ENCODE measurements around the gene GLS. TPM values are rescaled to one million over a fixed set of nuclear protein-coding genes. Genes with fewer than 3 reads are reported as not detected.

Gene GLS
- total RNA-seq, 1 experiment from 2014 or later = 94.0 TPM

DNA sequence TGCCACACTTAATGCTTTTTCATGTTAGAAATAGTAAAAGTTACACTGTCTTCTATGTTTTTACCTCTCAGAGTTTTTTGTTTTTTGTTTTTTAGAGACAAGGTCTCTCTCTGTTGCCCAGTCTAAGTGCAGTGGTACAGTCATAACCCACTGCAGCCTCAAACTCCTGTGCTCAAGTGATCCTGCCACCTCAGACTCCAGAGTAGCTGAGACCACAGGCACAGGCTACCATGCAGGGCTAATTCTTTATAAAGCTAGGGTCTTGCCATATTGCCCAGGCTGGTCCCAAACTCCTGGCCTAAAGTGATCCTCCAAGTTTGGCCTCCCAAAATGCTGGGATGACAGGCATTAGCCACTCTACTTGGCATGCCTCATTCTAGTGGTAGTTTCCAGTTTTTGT, 33.1 kb downstream of the GLS start:
- Histone ChIP-seq H3K36me3 (replicated peaks; ENCODE audit: control insufficient read depth, insufficient read depth, low read length) (peaks cover 4% of the 10 kb centered on the region; the same call in 1 of the 2 replicates), H3K4me3 (ENCODE audit: insufficient read depth, low read depth, low read length) (no peak overlapping the region)
- no peak for DNase-seq

DNA sequence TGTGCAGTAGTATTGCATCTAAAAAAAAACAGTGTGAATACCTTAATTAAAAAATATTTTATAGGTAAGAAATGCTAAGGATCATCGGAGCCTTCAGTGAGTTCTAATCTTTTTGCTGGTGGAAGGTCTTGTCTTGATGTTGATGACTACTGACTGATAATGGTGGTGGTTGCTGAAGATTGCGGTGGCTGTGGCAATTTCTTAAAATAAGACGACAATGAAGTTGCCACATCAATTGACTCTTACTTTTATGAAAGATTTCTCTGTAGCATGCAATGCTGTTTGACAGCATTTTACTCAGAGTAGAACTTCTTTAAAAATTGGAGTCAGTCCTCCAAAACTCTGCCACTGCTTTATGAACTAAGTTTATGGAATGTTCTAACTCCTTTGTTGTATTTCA, 36.2 kb downstream of the GLS start:
- H3K4me3 ChIP-seq (ENCODE audit: insufficient read depth, low read depth, low read length) = no peak overlapping the region
- DNase-seq = no peak
- no peaks in the 10 kb centered on the region for H3K27me3 ChIP-seq (ENCODE audit: control insufficient read depth, insufficient read depth, low read length)
- peaks cover 4% of the 10 kb centered on the region; the same call in 1 of the 2 replicates for H3K36me3 ChIP-seq (replicated peaks; ENCODE audit: control insufficient read depth, insufficient read depth, low read length)

More for the DNA sequence above, 33.1 kb downstream of the GLS start:
- no peaks in the 10 kb centered on the region for H3K27me3 ChIP-seq (ENCODE audit: control insufficient read depth, insufficient read depth, low read length)

DNA sequence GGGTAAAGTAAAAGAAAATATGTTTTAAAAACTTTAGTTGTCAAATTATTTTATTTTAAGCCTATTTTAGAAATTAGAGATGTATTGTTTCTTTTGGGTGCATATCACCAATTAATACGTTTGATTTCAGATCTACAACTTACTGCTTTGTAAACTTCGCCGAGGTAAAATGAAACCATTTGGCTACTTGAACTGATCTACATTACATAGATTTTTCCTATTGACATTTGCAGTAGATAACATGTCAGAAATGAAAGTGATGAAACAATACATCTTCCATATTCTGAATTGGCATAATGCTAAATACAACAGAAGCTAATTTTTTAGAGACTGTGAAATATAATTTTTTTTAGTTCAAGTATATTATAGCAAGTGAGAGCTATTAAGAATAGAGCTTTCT, 39.5 kb downstream of the GLS start:
- H3K4me3 ChIP-seq (ENCODE audit: insufficient read depth, low read depth, low read length) = no peak overlapping the region
- H3K36me3 ChIP-seq (replicated peaks; ENCODE audit: control insufficient read depth, insufficient read depth, low read length) = peaks cover 8% of the 10 kb centered on the region; the same call in 1 of the 2 replicates
- H3K27me3 ChIP-seq (ENCODE audit: control insufficient read depth, insufficient read depth, low read length) = no peaks in the 10 kb centered on the region
- DNase-seq = no peak

DNA sequence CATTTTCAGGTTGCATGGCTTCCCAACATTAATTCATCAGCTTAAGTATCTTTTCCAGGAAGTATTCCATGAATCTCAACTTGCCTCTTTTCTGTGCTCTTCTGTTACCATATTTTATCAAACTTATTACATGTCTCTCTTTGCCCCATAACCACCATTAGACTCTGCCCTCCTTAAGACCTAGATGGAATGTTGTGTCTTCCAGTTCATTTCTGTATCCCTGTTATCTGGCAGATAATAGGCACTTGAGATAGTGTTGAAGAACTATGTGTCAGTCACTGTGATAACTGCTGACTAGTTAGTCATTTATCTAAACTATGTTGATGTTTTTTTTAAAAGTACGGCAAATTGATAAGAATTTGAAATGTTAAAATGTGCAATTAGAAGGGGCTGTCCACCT, 41.8 kb downstream of the GLS start:
- peaks cover 6% of the 10 kb centered on the region for H3K36me3 ChIP-seq (replicated peaks; ENCODE audit: control insufficient read depth, insufficient read depth, low read length)
- H3K27me3 ChIP-seq (ENCODE audit: control insufficient read depth, insufficient read depth, low read length) = no peaks in the 10 kb centered on the region
- DNase-seq = no peak
- H3K4me3 ChIP-seq (ENCODE audit: insufficient read depth, low read depth, low read length) = no peak overlapping the region

DNA sequence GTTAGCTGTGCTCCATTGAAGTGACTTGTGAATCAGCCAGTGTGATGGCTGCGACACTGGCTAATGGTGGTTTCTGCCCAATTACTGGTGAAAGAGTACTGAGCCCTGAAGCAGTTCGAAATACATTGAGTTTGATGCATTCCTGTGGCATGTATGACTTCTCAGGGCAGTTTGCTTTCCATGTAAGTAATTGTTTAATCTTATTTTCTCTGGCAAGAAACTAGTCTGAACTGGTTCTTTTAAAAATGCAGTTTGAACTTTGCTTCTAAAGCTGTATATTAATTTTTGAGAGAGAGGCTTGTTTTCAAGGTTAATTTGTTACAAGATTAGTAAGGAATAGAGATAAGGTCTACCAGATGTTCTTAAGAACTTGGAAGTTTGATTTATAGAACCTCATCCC, 46.7 kb downstream of the GLS start:
- Histone ChIP-seq H3K36me3 (replicated peaks; ENCODE audit: control insufficient read depth, insufficient read depth, low read length) (peaks cover 7% of the 10 kb centered on the region), H3K4me3 (ENCODE audit: insufficient read depth, low read depth, low read length) (no peak overlapping the region), H3K27me3 (ENCODE audit: control insufficient read depth, insufficient read depth, low read length) (no peaks in the 10 kb centered on the region)
- no peak for DNase-seq

DNA sequence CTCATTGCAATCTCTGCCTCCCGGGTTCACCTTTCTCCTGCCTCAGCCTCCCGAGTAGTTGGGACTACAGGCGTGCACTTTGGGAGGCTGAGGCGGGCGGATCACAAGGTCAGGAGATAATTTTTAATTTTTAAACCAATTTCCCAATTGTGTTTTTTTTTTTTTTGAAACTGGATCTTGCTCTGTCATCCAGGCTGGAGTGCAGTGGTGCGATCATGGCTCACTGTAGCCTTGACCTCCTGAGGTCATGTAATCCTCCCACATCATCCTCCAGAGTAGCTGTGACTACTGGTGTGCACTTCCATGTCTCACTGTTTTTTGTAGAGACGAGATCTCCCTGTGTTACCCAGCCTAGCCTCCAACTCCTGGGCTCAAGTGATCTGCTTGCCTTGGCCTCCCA, 49.3 kb downstream of the GLS start:
- no peak for DNase-seq
- Histone ChIP-seq H3K36me3 (replicated peaks; ENCODE audit: control insufficient read depth, insufficient read depth, low read length) (peaks cover 1% of the 10 kb centered on the region; the same call in 1 of the 2 replicates), H3K4me3 (ENCODE audit: insufficient read depth, low read depth, low read length) (no peak overlapping the region), H3K27me3 (ENCODE audit: control insufficient read depth, insufficient read depth, low read length) (no peaks in the 10 kb centered on the region)

DNA sequence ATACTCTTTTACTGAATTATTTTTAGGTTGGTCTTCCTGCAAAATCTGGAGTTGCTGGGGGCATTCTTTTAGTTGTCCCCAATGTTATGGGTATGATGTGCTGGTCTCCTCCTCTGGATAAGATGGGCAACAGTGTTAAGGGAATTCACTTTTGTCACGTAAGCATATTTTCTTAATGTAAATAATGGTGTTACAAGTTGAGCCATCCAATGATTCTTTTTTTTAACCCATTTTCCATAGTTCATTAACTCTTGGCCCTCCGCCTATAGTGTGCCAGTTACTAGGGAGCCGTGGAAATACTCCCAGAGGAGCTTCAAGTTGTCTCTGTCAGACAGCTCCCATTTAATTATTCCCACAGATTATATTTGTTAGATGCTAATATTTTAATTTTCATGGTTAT, 49.8 kb downstream of the GLS start:
- no peak overlapping the region for H3K4me3 ChIP-seq (ENCODE audit: insufficient read depth, low read depth, low read length)
- DNase-seq = no peak
- no peaks in the 10 kb centered on the region for H3K27me3 ChIP-seq (ENCODE audit: control insufficient read depth, insufficient read depth, low read length)
- peaks cover 1% of the 10 kb centered on the region; the same call in 1 of the 2 replicates for H3K36me3 ChIP-seq (replicated peaks; ENCODE audit: control insufficient read depth, insufficient read depth, low read length)

DNA sequence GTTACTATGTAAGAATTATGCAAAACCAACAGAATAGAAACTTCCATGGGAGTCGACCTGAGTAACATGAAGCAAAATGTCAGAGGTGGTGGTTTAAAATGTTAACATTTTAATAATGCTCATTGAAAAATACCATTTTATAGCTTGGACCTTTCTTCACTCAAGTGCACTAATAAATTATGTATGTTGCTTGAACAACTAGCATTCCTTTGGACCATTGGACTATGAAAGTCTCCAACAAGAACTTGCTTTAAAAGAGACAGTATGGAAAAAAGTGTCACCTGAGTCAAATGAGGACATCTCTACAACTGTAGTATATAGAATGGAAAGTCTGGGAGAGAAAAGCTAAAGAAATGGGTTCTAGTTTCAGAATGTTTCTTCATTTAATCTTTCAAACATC, 51.9 kb downstream of the GLS start:
- no peak for DNase-seq
- H3K36me3 ChIP-seq (replicated peaks; ENCODE audit: control insufficient read depth, insufficient read depth, low read length) = peaks cover 1% of the 10 kb centered on the region; the same call in 1 of the 2 replicates
- no peaks in the 10 kb centered on the region for H3K27me3 ChIP-seq (ENCODE audit: control insufficient read depth, insufficient read depth, low read length)
- H3K4me3 ChIP-seq (ENCODE audit: insufficient read depth, low read depth, low read length) = no peak overlapping the region

DNA sequence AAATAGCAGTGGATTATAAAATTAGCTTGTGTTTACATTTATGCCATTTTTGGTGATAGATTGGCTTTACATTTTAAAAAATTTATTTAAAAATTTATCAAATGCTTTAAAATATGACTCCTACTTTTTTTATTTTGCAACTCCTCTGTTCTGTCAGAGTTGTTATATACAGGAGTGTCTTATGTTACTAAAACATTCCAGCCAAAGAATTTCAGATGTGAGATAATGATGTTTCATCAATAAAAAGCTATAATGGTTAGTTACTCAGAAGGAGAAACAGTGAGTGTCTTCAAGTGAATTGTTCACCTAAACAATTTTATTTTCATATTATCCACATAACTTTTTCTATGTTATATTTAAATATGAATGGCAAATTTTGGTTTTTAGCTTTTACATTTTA, 52.7 kb downstream of the GLS start:
- Histone ChIP-seq H3K27me3 (ENCODE audit: control insufficient read depth, insufficient read depth, low read length) (no peaks in the 10 kb centered on the region), H3K4me3 (ENCODE audit: insufficient read depth, low read depth, low read length) (no peak overlapping the region), H3K36me3 (replicated peaks; ENCODE audit: control insufficient read depth, insufficient read depth, low read length) (0 out of 2 replicates have a peak, but pooled peaks cover 1% of the 10 kb centered on the region)
- DNase-seq = no peak

DNA sequence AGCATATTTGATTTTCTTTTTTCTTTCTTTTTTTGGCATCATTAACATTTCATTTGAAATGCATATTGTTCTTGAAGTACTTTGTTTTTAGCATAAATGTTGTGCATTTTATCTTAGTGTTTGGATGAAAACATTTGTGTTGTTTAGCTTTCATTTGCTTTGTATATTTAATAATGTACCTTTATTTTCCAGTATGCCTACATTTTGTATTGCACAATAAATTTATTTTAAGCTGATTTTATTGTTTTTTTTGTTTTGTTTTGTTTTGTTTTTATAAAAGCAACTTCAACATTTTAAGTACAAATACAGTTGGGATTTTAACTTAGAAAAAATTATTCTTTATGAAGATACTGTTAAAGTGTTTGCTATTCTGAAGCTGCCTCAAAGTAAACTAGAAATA, 54.4 kb downstream of the GLS start:
- Histone ChIP-seq H3K4me3 (ENCODE audit: insufficient read depth, low read depth, low read length) (no peak overlapping the region), H3K27me3 (ENCODE audit: control insufficient read depth, insufficient read depth, low read length) (no peaks in the 10 kb centered on the region), H3K36me3 (replicated peaks; ENCODE audit: control insufficient read depth, insufficient read depth, low read length) (0 out of 2 replicates have a peak, but pooled peaks cover under 1% of the 10 kb centered on the region)
- no peak for DNase-seq

DNA sequence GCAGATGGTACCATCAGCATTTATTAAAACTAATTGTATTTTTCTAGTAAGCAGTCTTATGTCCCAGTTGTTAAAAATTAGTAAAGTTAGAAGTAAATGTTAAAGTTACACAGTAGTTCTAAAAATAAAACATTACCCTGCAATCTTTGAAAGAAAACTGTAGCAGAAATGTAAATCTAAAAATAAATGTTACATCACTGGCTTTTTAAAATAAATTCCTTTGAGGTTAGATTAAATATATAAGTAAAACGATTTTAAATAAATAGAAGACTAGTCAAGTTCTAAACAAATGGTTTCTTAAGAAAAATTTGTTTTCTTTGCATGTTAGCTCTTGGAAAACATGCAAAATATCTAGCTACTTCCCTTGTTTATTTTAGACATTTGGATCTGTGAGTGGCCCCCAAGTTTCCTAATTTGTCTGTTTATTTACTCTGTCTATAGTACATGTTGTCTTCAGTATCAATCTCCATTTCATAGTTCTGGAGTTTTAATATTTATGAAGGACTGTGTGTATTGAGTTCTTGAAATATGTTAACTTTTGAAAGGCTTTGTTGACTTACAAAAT, 58.2 kb downstream of the GLS start:
- Histone ChIP-seq H3K4me3 (ENCODE audit: insufficient read depth, low read depth, low read length) (no peak overlapping the region), H3K27me3 (ENCODE audit: control insufficient read depth, insufficient read depth, low read length) (no peaks in the 10 kb centered on the region), H3K36me3 (replicated peaks; ENCODE audit: control insufficient read depth, insufficient read depth, low read length) (no peaks in the 10 kb centered on the region)
- DNase-seq = no peak

DNA sequence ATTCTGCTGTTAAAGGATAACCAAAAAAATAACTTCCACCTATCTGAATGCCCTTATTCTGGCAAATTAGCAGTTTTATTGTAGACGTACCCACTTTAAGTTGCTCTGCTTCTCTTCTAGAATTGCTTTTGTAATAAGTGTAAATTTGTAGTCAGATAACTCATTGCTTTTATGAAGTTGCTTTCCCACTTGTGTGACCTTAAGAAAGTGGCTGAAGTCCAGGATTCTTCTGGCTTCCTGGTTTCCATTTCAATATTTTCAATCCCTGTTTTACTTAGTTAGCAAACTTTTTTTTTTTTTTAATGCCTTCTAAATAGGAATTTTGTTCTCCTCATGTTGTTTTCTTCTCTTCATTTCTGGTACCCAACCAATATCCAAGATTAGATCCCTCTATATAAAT, 59.8 kb downstream of the GLS start:
- Histone ChIP-seq H3K4me3 (ENCODE audit: insufficient read depth, low read depth, low read length) (no peak overlapping the region), H3K36me3 (replicated peaks; ENCODE audit: control insufficient read depth, insufficient read depth, low read length) (no peaks in the 10 kb centered on the region), H3K27me3 (ENCODE audit: control insufficient read depth, insufficient read depth, low read length) (no peaks in the 10 kb centered on the region)
- DNase-seq = no peak

DNA sequence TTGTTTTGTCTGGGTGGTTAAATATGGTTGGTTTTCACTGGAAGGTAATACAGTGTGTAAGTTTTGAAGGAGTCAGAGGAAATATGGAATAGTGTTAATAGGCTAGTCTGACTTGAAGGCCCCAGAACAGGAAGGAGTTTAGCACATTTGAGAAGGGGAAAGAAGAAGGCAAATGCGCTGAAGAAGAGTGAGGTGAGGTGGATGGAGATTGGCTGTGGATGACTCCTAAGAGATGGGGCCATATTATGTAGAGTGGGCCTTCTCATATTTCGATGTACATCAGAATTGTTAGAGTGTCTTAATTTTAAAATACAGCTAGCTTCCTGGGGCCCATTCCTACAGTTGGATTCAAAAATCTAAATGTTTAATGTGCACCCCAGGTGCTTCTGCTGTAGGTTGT, 61.0 kb downstream of the GLS start:
- Histone ChIP-seq H3K4me3 (ENCODE audit: insufficient read depth, low read depth, low read length) (no peak overlapping the region), H3K36me3 (replicated peaks; ENCODE audit: control insufficient read depth, insufficient read depth, low read length) (no peaks in the 10 kb centered on the region), H3K27me3 (ENCODE audit: control insufficient read depth, insufficient read depth, low read length) (no peaks in the 10 kb centered on the region)
- DNase-seq = no peak

DNA sequence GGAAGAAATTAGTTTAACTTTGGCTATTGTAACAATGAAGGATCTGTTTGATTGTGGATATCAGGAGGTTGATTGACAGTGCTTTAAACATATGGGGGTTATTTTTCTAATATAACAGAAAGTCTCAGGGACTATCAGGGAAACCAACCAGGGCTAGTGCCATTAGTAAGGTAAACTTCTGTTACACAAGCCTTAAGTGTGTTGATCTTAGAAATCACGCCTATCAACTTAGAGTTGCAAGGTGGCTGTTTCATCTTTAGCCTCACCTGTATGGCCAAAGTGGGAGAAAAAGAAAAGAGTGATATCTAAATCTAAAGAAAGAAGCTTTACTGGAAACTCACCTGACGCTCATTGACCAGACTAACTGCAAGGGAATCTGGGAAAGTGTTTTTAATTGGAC, 62.1 kb downstream of the GLS start:
- Histone ChIP-seq H3K36me3 (replicated peaks; ENCODE audit: control insufficient read depth, insufficient read depth, low read length) (no peaks in the 10 kb centered on the region), H3K27me3 (ENCODE audit: control insufficient read depth, insufficient read depth, low read length) (no peaks in the 10 kb centered on the region), H3K4me3 (ENCODE audit: insufficient read depth, low read depth, low read length) (no peak overlapping the region)
- no peak for DNase-seq

DNA sequence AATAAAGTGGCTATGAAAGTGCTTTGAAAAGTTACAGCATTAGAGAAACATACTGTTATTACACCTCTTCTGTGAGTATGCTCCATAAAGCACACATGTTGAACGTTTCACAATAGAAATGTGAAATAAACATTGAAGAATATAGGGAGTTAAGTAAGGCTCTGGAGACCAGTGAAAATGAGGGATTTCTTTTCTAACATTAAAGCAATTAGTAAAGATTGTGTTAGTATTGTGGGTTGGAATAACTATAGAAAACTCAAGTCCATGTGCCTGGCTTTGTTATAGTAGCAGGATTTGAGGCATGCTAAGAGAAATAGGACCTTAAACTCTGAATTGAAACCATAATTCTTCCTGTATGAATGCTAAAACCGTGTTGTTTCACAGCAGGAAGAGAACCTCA, 63.1 kb downstream of the GLS start:
- H3K4me3 ChIP-seq (ENCODE audit: insufficient read depth, low read depth, low read length) = no peak overlapping the region
- no peaks in the 10 kb centered on the region for H3K36me3 ChIP-seq (replicated peaks; ENCODE audit: control insufficient read depth, insufficient read depth, low read length)
- DNase-seq = no peak
- no peaks in the 10 kb centered on the region for H3K27me3 ChIP-seq (ENCODE audit: control insufficient read depth, insufficient read depth, low read length)

DNA sequence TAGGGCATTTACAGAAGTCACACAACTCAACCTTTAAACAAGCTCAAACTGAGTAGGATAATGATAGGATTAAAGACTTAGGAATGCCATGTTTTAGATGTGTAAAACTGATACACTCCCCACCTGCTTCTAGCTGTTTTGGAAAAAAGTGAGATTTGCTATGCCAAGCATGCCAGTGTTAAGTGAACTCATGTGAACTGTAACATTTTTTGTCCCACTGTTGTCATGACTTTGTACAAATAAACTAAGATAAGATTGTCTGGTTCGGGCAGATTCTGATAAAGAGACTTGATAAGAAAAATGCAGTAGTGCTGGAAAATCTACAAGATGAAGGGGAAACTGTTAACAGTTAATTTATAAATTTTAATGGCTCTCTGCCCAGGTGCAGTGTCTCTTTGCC, 66.5 kb downstream of the GLS start:
- no peak for DNase-seq
- Histone ChIP-seq H3K27me3 (ENCODE audit: control insufficient read depth, insufficient read depth, low read length) (no peaks in the 10 kb centered on the region), H3K4me3 (ENCODE audit: insufficient read depth, low read depth, low read length) (no peak overlapping the region), H3K36me3 (replicated peaks; ENCODE audit: control insufficient read depth, insufficient read depth, low read length) (no peaks in the 10 kb centered on the region)
